GM10266 (cell line): ENCODE results near the gene NAV2.

Source experiments
- DNase-seq: peaks from one replicate; pipeline ENCODE4 v3.0.0; 2012; ENCODE audit errors: extremely low spot score
- TF ChIP-seq, protein P1 (sequence below): IDR thresholded peaks from 2 replicates; pipeline ENCODE4 v1.5.1; 2012; ENCODE audit warnings: mild to moderate bottlenecking, low read depth; ENCODE audit not compliant: control insufficient read depth, insufficient read depth; ENCODE audit errors: missing control alignments

Gene NAV2

DNA sequence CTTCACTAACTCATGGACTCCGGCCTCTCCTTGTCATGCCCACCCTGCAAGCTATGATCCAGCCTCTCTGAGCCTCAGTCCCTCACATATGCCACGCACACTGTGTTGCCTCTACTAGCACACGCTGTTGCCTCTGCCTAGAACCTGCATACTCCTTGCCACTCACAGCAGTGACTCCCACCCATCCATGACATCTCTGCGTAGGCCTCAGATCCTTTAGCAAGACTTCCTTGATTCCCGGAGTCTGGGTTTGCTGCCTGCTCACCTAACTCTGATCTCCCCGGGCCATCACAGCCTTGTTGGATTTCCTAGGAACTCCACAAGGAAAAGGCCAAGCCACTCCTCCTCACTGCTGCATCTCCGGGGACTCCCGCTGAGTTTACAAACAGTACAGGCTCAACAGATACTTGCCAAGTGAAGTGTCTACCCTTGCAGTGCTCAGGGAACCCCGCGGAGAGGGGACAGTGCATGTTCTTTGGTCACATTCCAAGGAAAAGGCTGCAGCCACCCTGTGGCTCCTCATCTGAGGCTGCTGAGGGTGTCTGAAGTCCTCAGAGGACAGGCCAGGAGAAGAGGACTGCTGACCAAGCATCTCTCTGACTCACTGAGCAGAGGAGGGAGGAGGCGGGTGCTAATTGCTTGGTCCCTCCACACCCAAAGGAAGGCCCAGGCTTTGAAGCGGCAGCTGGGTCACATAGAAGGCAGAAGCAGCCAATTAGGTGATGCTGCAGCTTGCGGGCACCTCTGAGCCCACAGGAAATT is 42.4 kb upstream of the NAV2 start:
- TF ChIP-seq, protein P1, sequence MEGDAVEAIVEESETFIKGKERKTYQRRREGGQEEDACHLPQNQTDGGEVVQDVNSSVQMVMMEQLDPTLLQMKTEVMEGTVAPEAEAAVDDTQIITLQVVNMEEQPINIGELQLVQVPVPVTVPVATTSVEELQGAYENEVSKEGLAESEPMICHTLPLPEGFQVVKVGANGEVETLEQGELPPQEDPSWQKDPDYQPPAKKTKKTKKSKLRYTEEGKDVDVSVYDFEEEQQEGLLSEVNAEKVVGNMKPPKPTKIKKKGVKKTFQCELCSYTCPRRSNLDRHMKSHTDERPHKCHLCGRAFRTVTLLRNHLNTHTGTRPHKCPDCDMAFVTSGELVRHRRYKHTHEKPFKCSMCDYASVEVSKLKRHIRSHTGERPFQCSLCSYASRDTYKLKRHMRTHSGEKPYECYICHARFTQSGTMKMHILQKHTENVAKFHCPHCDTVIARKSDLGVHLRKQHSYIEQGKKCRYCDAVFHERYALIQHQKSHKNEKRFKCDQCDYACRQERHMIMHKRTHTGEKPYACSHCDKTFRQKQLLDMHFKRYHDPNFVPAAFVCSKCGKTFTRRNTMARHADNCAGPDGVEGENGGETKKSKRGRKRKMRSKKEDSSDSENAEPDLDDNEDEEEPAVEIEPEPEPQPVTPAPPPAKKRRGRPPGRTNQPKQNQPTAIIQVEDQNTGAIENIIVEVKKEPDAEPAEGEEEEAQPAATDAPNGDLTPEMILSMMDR = no peak
- DNase-seq = no peak

DNA sequence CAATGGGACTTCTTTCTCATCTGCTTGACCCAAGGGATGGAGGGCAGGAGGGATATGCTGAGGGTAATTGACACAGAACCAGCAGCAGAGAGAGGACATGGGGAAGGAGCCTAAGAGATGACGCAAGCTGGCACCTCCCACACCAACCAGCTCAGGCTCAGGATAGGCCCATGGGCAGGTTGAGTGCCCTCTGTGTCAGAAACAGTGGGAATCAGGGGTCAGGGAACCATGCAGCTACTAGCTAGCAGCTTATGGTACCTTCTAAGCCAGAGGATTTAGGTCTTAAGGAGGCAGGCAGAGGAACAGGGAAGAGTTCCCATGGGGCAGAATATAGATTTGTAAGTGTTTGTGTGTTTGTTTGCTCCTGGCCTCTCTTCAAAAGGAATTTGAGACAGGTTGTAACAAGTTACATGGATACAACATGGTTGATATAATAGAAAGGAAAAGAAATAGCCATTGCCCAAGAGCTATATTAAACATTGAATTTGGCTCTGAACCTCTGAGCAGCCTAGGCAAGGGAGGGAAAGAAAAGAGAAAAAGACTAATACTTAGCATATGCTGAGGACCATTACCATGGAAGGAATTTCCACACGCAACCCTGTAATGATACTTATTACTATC is 39.9 kb upstream of the NAV2 start:
- no peak for DNase-seq
- TF ChIP-seq, protein P1 = no peak

DNA sequence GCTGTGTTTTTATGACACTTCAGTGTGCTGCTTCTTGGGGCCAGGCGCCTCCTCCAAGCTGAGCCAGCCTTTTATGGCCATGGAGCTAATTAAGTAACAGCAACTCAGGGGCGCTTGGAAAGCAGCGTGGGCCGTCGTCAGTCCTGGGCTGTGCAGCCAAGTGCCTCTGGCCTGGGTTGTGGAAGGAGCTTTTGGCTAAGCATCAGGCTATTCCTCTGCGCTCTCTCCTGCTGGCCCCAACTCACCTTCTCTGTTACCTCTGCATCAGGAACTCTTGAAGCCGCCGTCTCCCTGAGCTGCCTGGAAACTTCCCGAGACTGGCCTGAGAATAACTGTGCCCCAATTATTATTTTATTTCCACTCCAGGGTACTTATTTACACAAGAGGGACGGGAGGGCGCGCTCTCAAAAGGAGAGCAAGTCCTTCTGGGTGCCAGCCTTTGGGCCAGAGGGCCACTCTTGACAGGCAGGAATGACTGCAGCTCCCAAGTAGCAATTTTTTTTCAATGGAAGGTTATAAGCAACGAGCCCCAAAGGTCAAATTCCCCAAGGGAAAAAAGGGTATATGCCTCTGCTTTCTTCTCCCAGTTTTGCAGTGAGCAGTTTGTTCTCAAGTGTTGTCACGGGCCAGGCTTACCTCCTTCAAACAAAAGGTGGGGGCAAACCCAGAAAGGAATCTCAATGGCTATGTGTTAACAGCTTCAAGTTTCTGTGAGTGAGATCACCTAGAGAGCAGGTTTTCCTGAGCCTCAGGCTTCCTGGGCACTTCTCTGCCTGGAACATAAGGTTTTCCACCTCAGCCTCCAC is 38.5 kb upstream of the NAV2 start:
- TF ChIP-seq, protein P1 = no peak
- no peak for DNase-seq

DNA sequence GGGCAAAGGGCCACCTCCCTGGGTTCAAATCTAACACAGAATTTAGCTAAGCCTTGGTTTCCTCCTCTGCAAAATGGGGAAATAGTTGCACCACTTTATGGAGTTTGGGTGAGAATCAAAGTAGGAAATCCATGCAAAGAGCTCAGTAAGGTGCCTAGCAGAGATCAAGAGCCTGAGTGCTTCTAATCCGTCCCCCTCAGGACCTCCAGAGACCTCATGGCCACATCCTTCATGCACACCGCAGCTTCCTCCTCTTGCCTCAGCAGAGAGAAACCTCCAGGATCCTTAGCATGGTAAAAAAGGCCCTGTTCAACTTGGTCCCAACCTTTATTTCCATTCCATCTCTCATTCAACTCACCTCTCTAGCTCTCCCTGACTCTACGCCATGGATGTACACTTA is 37.8 kb upstream of the NAV2 start:
- TF ChIP-seq, protein P1 = no peak
- DNase-seq = no peak

DNA sequence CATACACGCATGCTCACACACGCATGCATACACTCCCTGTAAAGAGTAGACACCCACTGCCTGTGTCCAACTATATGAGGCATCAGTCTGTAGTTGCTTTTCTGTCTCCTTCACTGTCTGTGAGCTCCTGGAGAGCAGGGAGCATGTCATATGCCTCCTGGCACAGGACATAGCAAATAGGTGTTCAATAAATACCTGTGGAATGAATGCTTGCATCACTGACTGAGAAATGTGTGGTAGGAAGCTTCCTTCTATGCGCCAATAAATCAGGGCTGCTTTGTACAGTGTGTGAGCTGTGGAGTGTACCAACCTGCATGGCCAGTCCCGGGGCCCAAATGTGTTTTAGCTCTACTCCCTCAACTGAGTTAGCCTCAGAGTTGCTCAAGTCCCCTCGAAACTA is 37.2 kb upstream of the NAV2 start:
- DNase-seq = no peak

DNA sequence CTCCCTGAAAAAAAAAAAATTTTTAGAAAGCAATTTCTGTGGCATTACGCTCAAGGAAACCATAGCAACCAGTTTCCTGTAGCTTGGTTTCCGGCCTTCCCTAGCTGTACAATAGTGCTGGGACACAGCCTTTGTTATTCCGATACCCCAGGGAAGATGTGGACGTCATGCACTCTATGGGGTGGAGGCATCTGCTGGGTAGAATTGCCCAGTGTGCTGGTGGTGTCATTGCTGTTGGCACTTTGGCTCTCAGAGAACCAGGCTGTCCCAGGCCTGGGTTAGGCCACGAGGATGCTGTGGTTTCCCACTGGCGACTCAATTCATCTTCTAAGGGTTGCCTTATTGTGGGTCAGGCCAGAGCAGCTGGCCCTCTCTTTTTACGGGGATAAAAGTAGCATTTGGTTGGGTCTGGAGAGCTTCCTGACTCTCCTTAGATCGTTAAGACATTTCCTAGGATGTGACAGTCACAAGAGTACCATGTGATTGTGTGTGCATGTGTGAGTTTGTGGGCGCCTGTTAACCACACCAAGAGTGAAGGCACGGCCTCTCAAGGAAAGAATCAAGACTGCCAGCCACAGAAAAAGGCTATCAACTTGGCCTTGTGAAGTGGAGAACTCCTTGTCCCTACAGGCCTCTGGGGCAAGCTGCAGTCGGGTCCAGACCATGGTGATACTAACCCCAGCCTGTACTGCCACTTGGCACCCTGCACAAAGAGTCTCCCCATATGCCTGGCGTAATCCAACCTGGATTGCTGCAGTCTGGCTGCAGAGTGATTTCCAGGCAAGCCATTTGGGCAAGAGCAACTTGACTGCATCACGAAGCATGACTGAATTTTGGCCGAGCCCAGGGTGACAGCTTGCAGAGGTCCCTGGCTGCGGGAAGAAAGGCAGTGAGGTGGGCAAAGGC is 35.9 kb upstream of the NAV2 start:
- DNase-seq = no peak
- TF ChIP-seq, protein P1 = no peak

More for the DNA sequence above, 37.2 kb upstream of the NAV2 start:
- TF ChIP-seq, protein P1 = no peak
